Measurements from ENCODE around the gene DHRS4.

- TF ChIP-seq EZH2 (IDR thresholded peaks at IDR 0.05; ENCODE audit: insufficient read depth, poor library complexity, severe bottlenecking) = no peak
- TF ChIP-seq EZH2phosphoT487 (IDR thresholded peaks at IDR 0.05; ENCODE audit: insufficient read depth, low read depth) = no peak
Measured at GRCh38 chr14:23939607-23940326, 13.8 kb upstream of the DHRS4 start.
